HT1080 (cell line): ENCODE results near the gene MYL6B. TPM values are rescaled to one million over a fixed set of nuclear protein-coding genes. Genes with fewer than 3 reads are reported as not detected.

Experiments
- DNase-seq: peaks from one replicate; pipeline ENCODE4 v3.0.0-alpha.2; 2015; ENCODE audit warnings: low read depth
- total RNA-seq: library from RNA; depleted of rRNA; stranded (reverse); fragments of >200 nt; shearing (Covaris generic); gene quantifications from 2 replicates; pipeline ENCODE4 v1.2.3, GENCODE V29; 2014

MYL6B gene
- total RNA-seq, 1 experiment from 2014 or later: 127 TPM

GRCh38 chr12:56163533-56164344 is 11.4 kb downstream of the MYL6B start:
- no peak for DNase-seq

- no peak for DNase-seq
Measured at GRCh38 chr12:56164345-56164729, 11.9 kb downstream of the MYL6B start.

GRCh38 chr12:56165369-56165768 is 13.0 kb downstream of the MYL6B start:
- no peak for DNase-seq

GRCh38 chr12:56169229-56169759 is 16.9 kb downstream of the MYL6B start:
- DNase-seq: no peak

- no peak for DNase-seq
Measured at GRCh38 chr12:56172839-56173238, 20.5 kb downstream of the MYL6B start.

GRCh38 chr12:56178347-56178746 is 26.0 kb downstream of the MYL6B start:
- DNase-seq: no peak

GRCh38 chr12:56186957-56187356 is 34.6 kb downstream of the MYL6B start:
- DNase-seq: no peak

GRCh38 chr12:56188131-56188777 is 35.9 kb downstream of the MYL6B start:
- no peak for DNase-seq

- DNase-seq: no peak
Measured at GRCh38 chr12:56188778-56189098, 36.4 kb downstream of the MYL6B start.

- peak; percentile 82 for DNase-seq
Measured at GRCh38 chr12:56189099-56189917, 36.9 kb downstream of the MYL6B start, which contains the start of gene SMARCC2. Gene SMARCC2 (minus strand): TSS chr12:56189483. CDS start chr12:56189461, 22 bp downstream.

- peak; percentile 94 for DNase-seq
Measured at GRCh38 chr12:56189918-56190694, 37.7 kb downstream of the MYL6B start.

- no peak for DNase-seq
Measured at GRCh38 chr12:56190695-56191155, 38.3 kb downstream of the MYL6B start.

- no peak for DNase-seq
Measured at GRCh38 chr12:56192582-56192981, 40.2 kb downstream of the MYL6B start.

GRCh38 chr12:56193025-56193578 is 40.7 kb downstream of the MYL6B start:
- peak; percentile 69 for DNase-seq

GRCh38 chr12:56196818-56197550 is 44.6 kb downstream of the MYL6B start:
- DNase-seq: peak; percentile 89

- no peak for DNase-seq
Measured at GRCh38 chr12:56197921-56198635, 45.7 kb downstream of the MYL6B start.

- no peak for DNase-seq
Measured at GRCh38 chr12:56198836-56199235, 46.4 kb downstream of the MYL6B start.

GRCh38 chr12:56202366-56202765 is 50.0 kb downstream of the MYL6B start:
- no peak for DNase-seq

- no peak for DNase-seq
Measured at GRCh38 chr12:56202838-56203237, 50.5 kb downstream of the MYL6B start.
